Hepatic stellate cell (primary cell): Measurements from ENCODE around the gene EMP1.
"Not testable (repeated sequence)": the region's sequence is repeated elsewhere in the genome, so short reads cannot be mapped to it uniquely, and the experiment has no call there.

Source experiments
- DNase-seq: peaks from one replicate; pipeline ENCODE4 v3.0.0; 2011; ENCODE audit warnings: low spot score

Gene EMP1

GRCh38 chr12:13258197-13258596 is 61.7 kb downstream of the EMP1 start:
- DNase-seq: no peak

GRCh38 chr12:13258717-13259119 is 62.2 kb downstream of the EMP1 start:
- no peak for DNase-seq

- not testable (repeated sequence) for DNase-seq
Measured at GRCh38 chr12:13259625-13260024, 63.1 kb downstream of the EMP1 start.

- DNase-seq: not testable (repeated sequence)
Measured at GRCh38 chr12:13267826-13268225, 71.3 kb downstream of the EMP1 start.

- DNase-seq: no peak
Measured at GRCh38 chr12:13268581-13268980, 72.1 kb downstream of the EMP1 start.
